ENCODE results near the gene TYROBP. TPM values are rescaled to one million over a fixed set of nuclear protein-coding genes. Genes with fewer than 3 reads are reported as not detected.

TYROBP gene
- total and polyA plus RNA-seq, 12 donors: 11.8 to 323 (median 163) TPM

DNA sequence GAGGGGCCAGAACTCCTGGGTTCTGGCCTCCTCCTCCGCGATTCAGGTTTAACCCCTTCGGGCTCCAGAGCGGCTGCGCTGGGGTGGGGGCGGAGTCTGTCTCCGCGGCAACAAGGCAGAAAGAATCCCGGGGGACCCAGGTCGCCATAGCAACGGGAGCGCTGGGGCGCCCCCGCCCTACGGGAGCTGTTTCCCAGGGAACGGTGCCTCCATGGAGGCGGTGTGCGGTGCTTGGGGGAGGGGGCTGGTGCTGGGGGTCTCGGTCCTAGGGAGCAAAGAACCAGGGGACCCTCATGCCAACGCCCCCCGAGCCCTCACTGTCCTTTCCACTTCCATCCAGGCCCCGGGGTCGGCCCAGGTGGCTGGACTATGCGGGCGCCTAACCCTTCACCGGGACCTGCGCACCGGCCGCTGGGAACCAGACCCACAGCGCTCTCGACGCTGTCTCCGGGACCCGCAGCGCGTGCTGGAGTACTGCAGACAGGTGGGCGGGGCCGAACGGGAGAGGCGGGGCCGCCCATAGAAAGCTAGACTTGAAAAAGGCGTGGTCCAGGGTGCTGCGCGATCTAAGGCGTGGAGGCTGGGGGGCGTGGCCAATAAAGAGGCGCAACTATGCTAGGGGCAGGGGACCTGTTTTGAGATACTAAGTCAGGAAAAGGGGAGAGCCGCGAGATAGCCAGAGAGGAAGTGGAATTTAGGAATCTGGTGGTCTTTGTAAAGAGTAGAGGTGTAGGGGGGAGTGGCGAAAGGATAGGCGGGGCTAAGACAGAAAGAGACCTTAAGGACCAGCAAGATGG lies 38.6 kb downstream of the TYROBP start:
- TF ChIP-seq POLR2A (IDR thresholded peaks at IDR 0.05) (no peak), CTCF (IDR thresholded peaks at IDR 0.05) (no peak)
- no peaks in the 10 kb centered on the region for H3K9me3 ChIP-seq (replicated peaks in 1 of 3)
- H3K4me1 ChIP-seq (replicated peaks in 1 of 2): peaks cover 4 to 5% of the 10 kb centered on the region in 2 donors
- WGBS, 4 donors: 2 to 4% (median 3%) methylated on average over 35 to 51 of the region's 51 CpGs
- no peak overlapping the region for H3K27ac ChIP-seq
- peaks cover 11% of the 10 kb centered on the region for H3K27me3 ChIP-seq
- H3K4me3 ChIP-seq: no peak overlapping the region
- H3K36me3 ChIP-seq (replicated peaks in 1 of 2): no peaks in the 10 kb centered on the region
- DNase-seq: peak; percentile 45 to 87 (median 53)
- intact Hi-C loops (cut with DNase I): no loop called here

- H3K27ac ChIP-seq: no peak overlapping the region
- intact Hi-C loops (cut with DNase I): no loop called here
- peaks cover 11% of the 10 kb centered on the region for H3K27me3 ChIP-seq
- peak overlapping the region in 2 of 4 donors; percentile 11 to 68 for H3K4me3 ChIP-seq
- H3K36me3 ChIP-seq (replicated peaks in 1 of 2): no peaks in the 10 kb centered on the region
- H3K4me1 ChIP-seq (replicated peaks in 1 of 2): peaks cover 4 to 5% of the 10 kb centered on the region in 2 donors
- H3K9me3 ChIP-seq (replicated peaks in 1 of 3): no peaks in the 10 kb centered on the region
- TF ChIP-seq POLR2A (IDR thresholded peaks at IDR 0.05) (no peak), CTCF (IDR thresholded peaks at IDR 0.05) (no peak)
- WGBS, 4 donors: 0 to 6% (median 4%) methylated on average over 1 to 15 of the region's 15 CpGs
- DNase-seq: no peak
Observed at GRCh38 chr19:35868823-35869326, 39.2 kb downstream of the TYROBP start.

GRCh38 chr19:35868172-35868822 lies 39.8 kb downstream of the TYROBP start, which contains the start of gene APLP1:
TSS of gene APLP1 (plus strand) at chr19:35868574. CDS start at chr19:35868637, 63 bp downstream.
- peaks cover 4 to 5% of the 10 kb centered on the region in 2 donors for H3K4me1 ChIP-seq (replicated peaks in 1 of 2)
- intact Hi-C loops (cut with DNase I): no loop called here
- peak within 1 kb of the TSS in 2 of 4 donors; percentile 11 to 68 for H3K4me3 ChIP-seq
- H3K27ac ChIP-seq: no peak within 1 kb of the TSS
- H3K36me3 ChIP-seq (replicated peaks in 1 of 2): no peaks in the 10 kb centered on the region
- no peaks in the 10 kb centered on the region for H3K9me3 ChIP-seq (replicated peaks in 1 of 3)
- H3K27me3 ChIP-seq: peaks cover 11% of the 10 kb centered on the region
- WGBS, 4 donors: 1 to 20% (median 6%) methylated on average over 1 to 60 of the region's 60 CpGs
- DNase-seq: peak; percentile 32 to 79 (median 63)
- TF ChIP-seq CTCF (IDR thresholded peaks at IDR 0.05) (no peak), POLR2A (IDR thresholded peaks at IDR 0.05) (no peak)

GRCh38 chr19:35863018-35863417 lies 45.1 kb downstream of the TYROBP start:
- H3K36me3 ChIP-seq (replicated peaks in 1 of 2): no peaks in the 10 kb centered on the region
- TF ChIP-seq POLR2A (IDR thresholded peaks at IDR 0.05): no peak
- TF ChIP-seq CTCF (IDR thresholded peaks at IDR 0.05): no peak
- no peak overlapping the region for H3K27ac ChIP-seq
- 84 to 90% (median 85%) methylated on average over 5 of the region's 5 CpGs for WGBS, 4 donors
- no peaks in the 10 kb centered on the region for H3K9me3 ChIP-seq (replicated peaks in 1 of 3)
- intact Hi-C loops (cut with DNase I): no loop called here
- H3K4me1 ChIP-seq (replicated peaks in 1 of 2): no peaks in the 10 kb centered on the region
- no peak for DNase-seq
- H3K27me3 ChIP-seq: peaks cover 18% of the 10 kb centered on the region
- no peak overlapping the region for H3K4me3 ChIP-seq
